Measurements from ENCODE around the gene BUD13.

Gene BUD13

DNA sequence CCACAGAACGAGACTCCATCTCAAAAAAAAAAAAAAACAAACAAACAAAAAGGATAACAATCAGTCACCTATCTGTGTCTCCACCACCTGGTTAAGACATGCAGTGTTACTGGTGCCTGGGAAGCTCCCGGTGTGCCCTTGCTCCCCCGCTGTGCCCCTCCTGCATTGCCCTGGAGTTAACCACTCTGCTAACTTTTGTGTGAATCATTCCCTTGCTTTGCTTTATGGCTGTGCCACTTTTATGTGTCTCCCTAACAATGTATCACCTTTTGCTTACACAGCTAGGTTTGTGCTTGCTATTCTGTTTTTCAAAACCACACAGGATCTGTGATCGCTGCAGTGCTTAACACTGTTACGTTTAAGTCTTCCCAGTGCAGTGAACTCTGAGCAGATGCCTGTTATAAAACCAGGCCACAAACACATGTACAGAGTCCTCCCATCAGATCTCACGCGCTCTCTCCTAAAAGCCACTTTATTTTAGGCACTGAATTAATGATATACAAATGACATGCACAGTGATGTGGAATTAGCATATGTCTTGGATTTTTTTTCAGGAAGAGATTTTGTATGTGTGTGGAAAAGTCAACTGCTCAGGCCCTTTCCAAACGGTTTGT is 69.9 kb downstream of the BUD13 start:
- H3K27me3 ChIP-seq = no peaks in the 10 kb centered on the region
- TF ChIP-seq, protein P1, sequence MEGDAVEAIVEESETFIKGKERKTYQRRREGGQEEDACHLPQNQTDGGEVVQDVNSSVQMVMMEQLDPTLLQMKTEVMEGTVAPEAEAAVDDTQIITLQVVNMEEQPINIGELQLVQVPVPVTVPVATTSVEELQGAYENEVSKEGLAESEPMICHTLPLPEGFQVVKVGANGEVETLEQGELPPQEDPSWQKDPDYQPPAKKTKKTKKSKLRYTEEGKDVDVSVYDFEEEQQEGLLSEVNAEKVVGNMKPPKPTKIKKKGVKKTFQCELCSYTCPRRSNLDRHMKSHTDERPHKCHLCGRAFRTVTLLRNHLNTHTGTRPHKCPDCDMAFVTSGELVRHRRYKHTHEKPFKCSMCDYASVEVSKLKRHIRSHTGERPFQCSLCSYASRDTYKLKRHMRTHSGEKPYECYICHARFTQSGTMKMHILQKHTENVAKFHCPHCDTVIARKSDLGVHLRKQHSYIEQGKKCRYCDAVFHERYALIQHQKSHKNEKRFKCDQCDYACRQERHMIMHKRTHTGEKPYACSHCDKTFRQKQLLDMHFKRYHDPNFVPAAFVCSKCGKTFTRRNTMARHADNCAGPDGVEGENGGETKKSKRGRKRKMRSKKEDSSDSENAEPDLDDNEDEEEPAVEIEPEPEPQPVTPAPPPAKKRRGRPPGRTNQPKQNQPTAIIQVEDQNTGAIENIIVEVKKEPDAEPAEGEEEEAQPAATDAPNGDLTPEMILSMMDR (IDR thresholded peaks at IDR 0.05; ENCODE audit: low read depth, low read length) = no peak
- DNase-seq = peak; percentile 46
- no peak overlapping the region for H3K4me3 ChIP-seq (ENCODE audit: low read depth, low read length)
- H3K4me1 ChIP-seq = peaks cover 11% of the 10 kb centered on the region
- H3K9me3 ChIP-seq = no peaks in the 10 kb centered on the region
- H3K36me3 ChIP-seq = no peaks in the 10 kb centered on the region

DNA sequence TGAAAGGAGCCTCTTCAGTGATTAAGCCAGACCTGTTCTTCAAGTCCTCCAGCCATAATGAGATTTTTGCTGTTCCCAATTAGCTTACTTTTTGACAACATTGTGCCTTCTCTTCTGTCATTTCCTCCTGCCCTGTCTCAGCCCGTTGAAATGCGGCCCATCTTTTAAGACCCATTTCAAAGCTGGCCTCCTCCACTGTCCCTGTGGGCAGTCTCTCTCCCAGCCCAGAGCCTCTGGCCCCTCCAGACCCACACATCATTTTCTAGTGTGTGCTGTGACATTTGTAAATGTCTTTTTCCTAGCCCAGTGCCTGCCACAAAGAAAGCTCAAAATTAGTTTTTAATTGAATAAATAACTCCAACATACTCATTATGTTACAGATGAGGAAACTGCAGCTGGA is 70.9 kb downstream of the BUD13 start:
- no peak overlapping the region for H3K4me3 ChIP-seq (ENCODE audit: low read depth, low read length)
- H3K27me3 ChIP-seq = no peaks in the 10 kb centered on the region
- H3K36me3 ChIP-seq = no peaks in the 10 kb centered on the region
- H3K4me1 ChIP-seq = peaks cover 11% of the 10 kb centered on the region
- no peaks in the 10 kb centered on the region for H3K9me3 ChIP-seq
- no peak for DNase-seq
- TF ChIP-seq, protein P1 (IDR thresholded peaks at IDR 0.05; ENCODE audit: low read depth, low read length) = no peak

DNA sequence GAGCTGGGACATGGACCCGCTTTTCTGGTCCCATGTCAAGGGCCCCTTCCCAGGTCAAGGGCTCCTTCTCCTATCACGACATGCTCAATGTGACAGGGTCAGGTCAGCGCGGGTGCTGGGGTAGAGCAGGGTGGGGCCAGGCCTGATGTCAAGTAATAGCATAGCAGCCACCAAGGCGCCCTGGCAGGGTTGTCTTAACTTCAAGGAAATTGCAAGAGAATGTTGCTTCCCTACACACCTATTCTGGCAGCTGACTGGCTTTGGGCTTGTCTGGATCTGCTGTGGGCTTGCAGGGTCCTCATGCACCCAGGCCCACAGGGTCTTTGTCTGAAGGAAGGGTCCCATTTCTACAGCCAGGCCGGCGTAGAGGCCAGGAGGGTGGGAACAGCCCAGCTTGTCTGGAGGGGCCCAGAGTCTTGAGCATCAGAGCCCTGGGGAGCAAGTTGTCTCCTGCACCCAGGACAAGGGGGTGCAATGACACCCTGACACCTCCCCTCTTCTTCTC is 71.4 kb downstream of the BUD13 start:
- no peak overlapping the region for H3K4me3 ChIP-seq (ENCODE audit: low read depth, low read length)
- H3K4me1 ChIP-seq = peaks cover 11% of the 10 kb centered on the region

DNA sequence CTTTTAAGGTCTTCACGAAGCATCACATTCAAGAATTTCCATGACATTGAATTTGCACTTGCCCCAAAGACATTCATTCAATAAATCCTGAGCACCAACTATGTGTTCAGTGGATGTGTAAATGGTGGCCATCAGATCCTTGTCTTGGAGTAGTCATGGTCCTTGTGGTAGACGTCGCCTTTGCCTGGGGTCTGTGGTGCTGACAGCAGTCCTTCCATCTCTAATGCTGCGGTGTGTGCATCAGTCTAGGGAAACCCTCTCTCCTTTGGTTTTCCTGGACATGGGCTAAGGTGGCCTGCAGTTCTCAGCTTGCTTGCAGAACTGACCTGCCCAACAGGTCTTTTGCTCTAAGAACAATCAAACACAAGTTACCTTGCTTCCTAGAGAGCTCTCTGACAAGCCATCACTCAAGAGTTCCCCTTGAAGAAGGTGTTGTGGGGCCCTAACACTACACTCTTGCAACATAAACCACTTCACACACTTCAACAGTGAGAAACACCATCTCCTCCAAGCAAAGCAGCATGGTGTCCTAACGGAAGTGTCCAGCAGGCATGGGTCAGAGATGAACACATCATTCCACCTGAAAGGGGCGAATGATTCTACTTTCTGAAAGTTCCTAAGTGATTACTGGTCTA is 72.1 kb downstream of the BUD13 start:
- no peaks in the 10 kb centered on the region for H3K9me3 ChIP-seq
- no peaks in the 10 kb centered on the region for H3K36me3 ChIP-seq
- no peak for DNase-seq
- no peaks in the 10 kb centered on the region for H3K27me3 ChIP-seq
- TF ChIP-seq, protein P1 (IDR thresholded peaks at IDR 0.05; ENCODE audit: low read depth, low read length) = no peak
- H3K4me3 ChIP-seq (ENCODE audit: low read depth, low read length) = no peak overlapping the region
- peaks cover 11% of the 10 kb centered on the region for H3K4me1 ChIP-seq

More for the DNA sequence above, 71.4 kb downstream of the BUD13 start:
- H3K27me3 ChIP-seq = no peaks in the 10 kb centered on the region
- H3K36me3 ChIP-seq = no peaks in the 10 kb centered on the region
- TF ChIP-seq, protein P1 (IDR thresholded peaks at IDR 0.05; ENCODE audit: low read depth, low read length) = no peak
- H3K9me3 ChIP-seq = no peaks in the 10 kb centered on the region
- no peak for DNase-seq

Measured in BE2C (cell line).